ENCODE data around the gene SLC26A9. TPM values are rescaled to one million over a fixed set of nuclear protein-coding genes. Genes with fewer than 3 reads are reported as not detected.
A peak's percentile ranks its signal among the peaks of the same experiment; 100 is the strongest.

The SLC26A9 gene
- total RNA-seq, 6 experiments from 2014 or later, result not detected

- Mint-ChIP-seq H3K27me3 (ENCODE audit: insufficient read depth) (peaks cover 25% of the 10 kb centered on the region), H3K9me3 (no peaks in the 10 kb centered on the region), H3K27ac (no peak overlapping the region), H3K36me3 (ENCODE audit: low read depth) (no peaks in the 10 kb centered on the region), H3K4me1 (ENCODE audit: low read depth) (peaks cover 22% of the 10 kb centered on the region), H3K4me3 (no peak overlapping the region)
- TF ChIP-seq CTCF (IDR thresholded peaks at IDR 0.05), result no peak
- no peak for DNase-seq
Observed at GRCh38 chr1:205951746-205952145, 8.5 kb upstream of the SLC26A9 start.

GRCh38 chr1:205950826-205951549 lies 7.7 kb upstream of the SLC26A9 start:
- peaks cover 23% of the 10 kb centered on the region for H3K27me3 Mint-ChIP-seq (ENCODE audit: insufficient read depth)
- no peaks in the 10 kb centered on the region for H3K36me3 Mint-ChIP-seq (ENCODE audit: low read depth)
- DNase-seq, result peak; percentile 58
- H3K27ac Mint-ChIP-seq, result peak overlapping the region; percentile 19; the same call in 1 of the 2 replicates
- H3K4me1 Mint-ChIP-seq (ENCODE audit: low read depth), result peaks cover 22% of the 10 kb centered on the region
- TF ChIP-seq CTCF (IDR thresholded peaks at IDR 0.05), result peak; percentile 21; the same call in 1 of the 2 replicates
- H3K4me3 Mint-ChIP-seq, result no peak overlapping the region
- no peaks in the 10 kb centered on the region for H3K9me3 Mint-ChIP-seq

GRCh38 chr1:205950280-205950679 lies 7.0 kb upstream of the SLC26A9 start:
- Mint-ChIP-seq H3K4me1 (ENCODE audit: low read depth) (peaks cover 22% of the 10 kb centered on the region), H3K27me3 (ENCODE audit: insufficient read depth) (peaks cover 24% of the 10 kb centered on the region), H3K9me3 (no peaks in the 10 kb centered on the region), H3K4me3 (no peak overlapping the region), H3K36me3 (ENCODE audit: low read depth) (no peaks in the 10 kb centered on the region), H3K27ac (peak overlapping the region; percentile 6; the same call in 1 of the 2 replicates)
- TF ChIP-seq CTCF (IDR thresholded peaks at IDR 0.05), result no peak
- DNase-seq, result peak; percentile 81

GRCh38 chr1:205949753-205950152 lies 6.5 kb upstream of the SLC26A9 start:
- Mint-ChIP-seq H3K27ac (no peak overlapping the region), H3K4me1 (ENCODE audit: low read depth) (peaks cover 22% of the 10 kb centered on the region), H3K4me3 (no peak overlapping the region), H3K9me3 (no peaks in the 10 kb centered on the region), H3K27me3 (ENCODE audit: insufficient read depth) (peaks cover 25% of the 10 kb centered on the region), H3K36me3 (ENCODE audit: low read depth) (no peaks in the 10 kb centered on the region)
- DNase-seq, result no peak
- no peak for TF ChIP-seq CTCF (IDR thresholded peaks at IDR 0.05)

GRCh38 chr1:205948886-205949285 lies 5.6 kb upstream of the SLC26A9 start:
- Mint-ChIP-seq H3K4me1 (ENCODE audit: low read depth) (peaks cover 22% of the 10 kb centered on the region), H3K9me3 (no peaks in the 10 kb centered on the region), H3K36me3 (ENCODE audit: low read depth) (no peaks in the 10 kb centered on the region), H3K4me3 (no peak overlapping the region), H3K27ac (no peak overlapping the region), H3K27me3 (ENCODE audit: insufficient read depth) (peaks cover 21% of the 10 kb centered on the region)
- TF ChIP-seq CTCF (IDR thresholded peaks at IDR 0.05), result no peak
- no peak for DNase-seq
